HG03196 (cell line): ENCODE measurements around the gene TM9SF4.
"Not testable (repeated sequence)": the region's sequence is repeated elsewhere in the genome, so short reads cannot be mapped to it uniquely, and the experiment has no call there.

ENCODE experiments used
- ATAC-seq: cut with Tn5 transposase; IDR thresholded peaks from one replicate; pipeline ENCODE4 v1.9.1; 2021; ENCODE audit not compliant: unreplicated experiment

Gene TM9SF4

GRCh38 chr20:32155017-32155981 is 45.8 kb downstream of the TM9SF4 start:
- no peak for ATAC-seq

GRCh38 chr20:32157611-32158010 is 48.1 kb downstream of the TM9SF4 start:
- ATAC-seq = no peak

GRCh38 chr20:32158351-32158750 is 48.8 kb downstream of the TM9SF4 start:
- no peak for ATAC-seq

DNA sequence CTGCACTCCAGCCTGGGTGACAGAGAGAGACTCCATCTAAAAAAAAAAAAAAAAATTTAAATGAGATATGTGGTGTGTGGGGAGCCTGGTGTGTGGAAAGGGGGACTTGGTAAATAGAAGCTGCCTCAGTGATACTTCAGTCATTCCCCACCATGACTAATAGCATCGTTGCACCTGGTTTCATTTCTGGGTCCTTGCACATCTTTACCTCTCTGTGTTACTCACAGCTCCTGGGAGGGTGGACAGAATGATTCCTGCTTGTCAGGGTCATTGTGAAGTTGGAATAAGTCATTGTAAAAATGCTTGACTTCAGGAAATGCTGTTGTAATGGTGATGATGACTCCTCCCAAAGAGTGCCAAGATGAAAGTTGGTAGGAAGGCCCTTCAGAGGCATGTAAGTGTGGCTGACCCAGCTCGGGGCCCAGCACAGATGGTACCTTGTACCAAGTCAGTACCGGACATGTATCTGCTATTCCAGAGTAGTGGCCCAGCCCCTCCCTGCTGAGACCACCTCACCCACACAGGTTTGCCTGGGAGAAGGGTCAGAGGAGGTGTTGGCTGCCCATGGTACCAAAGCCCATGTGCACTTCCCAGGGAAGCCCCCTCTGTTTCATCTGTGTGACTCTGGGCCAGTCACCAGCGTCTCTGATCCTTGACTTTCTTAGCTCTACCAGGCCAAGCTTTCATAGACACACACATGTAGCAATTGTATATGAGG is 49.6 kb downstream of the TM9SF4 start:
- no peak for ATAC-seq

DNA sequence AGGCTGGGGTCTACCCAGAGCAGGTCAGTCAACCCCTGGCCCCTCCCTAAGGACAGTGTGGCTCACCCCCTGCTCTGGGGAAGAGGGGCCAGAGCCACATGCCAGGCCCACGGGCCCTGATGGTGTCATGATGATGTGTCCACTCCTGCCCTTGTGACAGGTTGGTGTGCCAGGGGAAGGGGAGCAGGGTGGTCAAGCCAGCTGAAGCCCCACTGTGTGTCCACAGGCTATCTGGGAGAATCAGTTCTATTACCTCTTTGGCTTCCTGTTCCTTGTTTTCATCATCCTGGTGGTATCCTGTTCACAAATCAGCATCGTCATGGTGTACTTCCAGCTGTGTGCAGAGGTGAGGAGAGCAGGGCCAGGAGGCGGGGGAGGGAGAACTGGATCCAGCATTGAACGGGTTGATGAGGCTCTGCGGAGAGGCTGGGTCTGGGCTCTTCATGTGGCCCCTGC is 50.3 kb downstream of the TM9SF4 start:
- no peak for ATAC-seq

GRCh38 chr20:32160341-32160740 is 50.8 kb downstream of the TM9SF4 start:
- no peak for ATAC-seq

DNA sequence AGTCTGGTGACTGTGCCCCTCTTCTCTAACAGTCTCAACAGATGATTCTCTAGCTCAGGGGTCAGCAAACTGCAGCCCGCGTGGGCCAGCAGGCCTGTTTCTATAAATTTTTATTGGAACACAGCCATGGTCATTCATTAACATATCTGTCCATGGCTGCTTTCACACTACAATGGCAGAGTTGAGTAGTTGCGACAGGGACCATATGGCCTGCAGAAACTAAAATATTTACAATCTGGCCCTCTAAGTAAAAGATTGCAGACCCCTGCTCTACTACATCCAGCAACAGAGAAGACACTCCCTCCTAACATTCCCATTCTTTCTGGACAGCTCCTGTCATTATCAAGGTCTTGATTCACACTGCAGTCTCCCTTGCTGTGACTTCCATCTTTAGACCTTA is 52.8 kb downstream of the TM9SF4 start:
- ATAC-seq = no peak

DNA sequence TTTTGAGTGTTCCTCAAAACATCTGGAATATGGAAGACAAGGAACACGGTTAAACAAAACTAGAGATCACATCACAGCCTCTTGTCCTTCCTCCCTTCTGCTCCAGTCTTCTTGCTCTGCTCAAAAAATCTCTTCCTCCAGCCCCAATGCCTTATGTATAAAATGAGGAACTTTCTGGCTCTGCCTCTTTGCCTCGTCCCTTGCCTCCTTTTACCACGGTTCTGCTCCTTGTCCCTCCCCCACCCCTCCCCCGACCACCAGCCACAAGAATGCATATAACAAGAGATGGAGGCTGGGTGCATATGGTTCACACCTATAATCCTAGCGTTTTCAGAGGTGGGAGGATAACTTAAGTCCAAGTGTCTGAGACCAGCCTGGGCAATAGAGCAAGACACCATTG is 54.4 kb downstream of the TM9SF4 start:
- no peak for ATAC-seq

GRCh38 chr20:32164984-32165735 is 55.6 kb downstream of the TM9SF4 start:
- ATAC-seq = no peak

- ATAC-seq = no peak
Observed at GRCh38 chr20:32165836-32166545, 56.5 kb downstream of the TM9SF4 start.

GRCh38 chr20:32167552-32167951 is 58.0 kb downstream of the TM9SF4 start:
- no peak for ATAC-seq

DNA sequence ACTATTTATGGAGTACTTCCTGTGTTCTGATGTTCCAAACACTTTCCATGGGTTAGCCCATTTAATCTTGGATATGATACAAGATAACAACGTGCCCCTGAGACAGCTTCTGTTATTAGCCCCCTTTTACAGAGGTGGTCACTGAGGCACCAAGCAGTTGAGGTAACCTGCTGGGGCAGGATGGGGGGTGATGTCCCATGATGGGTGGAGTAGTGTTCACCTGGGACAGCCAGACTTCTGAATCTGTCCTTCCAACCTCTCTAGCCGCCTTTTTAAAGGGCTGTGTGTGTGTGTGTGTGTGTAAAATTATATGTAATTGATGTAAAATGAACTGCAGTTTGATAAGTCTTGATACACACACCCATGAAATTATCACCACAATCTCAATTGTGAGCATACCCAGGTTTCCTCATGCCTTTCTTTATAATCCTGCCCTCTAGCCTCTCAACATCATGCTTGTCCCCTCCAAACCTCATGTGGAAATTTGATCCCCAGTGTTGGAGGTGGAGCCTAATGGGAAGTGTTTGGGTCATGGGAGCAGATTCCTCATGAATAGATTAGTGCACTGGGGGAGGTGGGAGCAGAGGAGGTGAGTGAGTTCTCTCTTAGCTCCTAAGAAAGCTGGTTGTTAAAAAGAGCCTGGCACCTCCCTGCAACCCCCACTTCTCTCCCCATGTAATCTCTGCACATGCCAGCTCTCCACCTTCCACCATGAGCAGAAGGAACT is 58.8 kb downstream of the TM9SF4 start:
- ATAC-seq = no peak

GRCh38 chr20:32177696-32178095 is 68.2 kb downstream of the TM9SF4 start:
- ATAC-seq = not testable (repeated sequence)

GRCh38 chr20:32179515-32179914 is 70.0 kb downstream of the TM9SF4 start:
- no peak for ATAC-seq

DNA sequence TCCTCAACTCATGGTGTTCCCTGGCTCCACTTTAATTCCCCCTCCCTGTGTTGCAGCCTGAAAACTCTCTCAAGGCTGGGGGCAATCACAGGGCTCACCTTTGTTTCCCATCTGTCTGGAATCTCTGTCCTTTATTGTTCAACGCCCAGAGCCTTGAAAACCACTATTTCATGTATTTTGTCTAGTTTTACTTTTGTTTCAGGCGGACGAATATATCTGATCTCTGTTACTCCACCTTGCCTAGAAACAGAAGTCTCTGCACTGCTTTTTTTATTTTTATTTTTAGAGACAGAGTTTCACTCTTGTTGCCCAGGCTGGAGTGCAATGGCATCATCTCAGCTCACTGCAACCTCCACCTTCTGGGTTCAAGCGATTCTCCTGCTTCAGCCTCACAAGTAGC is 70.4 kb downstream of the TM9SF4 start:
- no peak for ATAC-seq

DNA sequence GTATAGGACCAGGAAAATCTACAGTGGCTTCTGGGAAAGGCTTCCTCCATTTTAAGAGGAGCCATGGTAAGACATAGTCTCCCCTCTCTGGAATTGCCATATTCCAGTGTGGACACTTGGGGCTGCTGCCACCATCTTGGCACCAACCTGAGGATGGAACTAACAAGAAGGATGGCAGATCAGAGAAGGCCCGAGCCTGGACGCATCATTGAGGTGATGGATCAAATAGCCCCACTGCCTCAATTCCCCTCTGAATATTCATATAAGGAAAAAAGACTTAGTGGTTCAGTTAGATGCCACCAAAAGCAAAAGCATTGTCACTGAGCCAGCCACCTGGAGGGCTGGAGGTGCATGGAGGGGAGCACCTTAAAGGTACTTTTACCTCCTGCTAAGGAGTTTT is 72.1 kb downstream of the TM9SF4 start:
- no peak for ATAC-seq

DNA sequence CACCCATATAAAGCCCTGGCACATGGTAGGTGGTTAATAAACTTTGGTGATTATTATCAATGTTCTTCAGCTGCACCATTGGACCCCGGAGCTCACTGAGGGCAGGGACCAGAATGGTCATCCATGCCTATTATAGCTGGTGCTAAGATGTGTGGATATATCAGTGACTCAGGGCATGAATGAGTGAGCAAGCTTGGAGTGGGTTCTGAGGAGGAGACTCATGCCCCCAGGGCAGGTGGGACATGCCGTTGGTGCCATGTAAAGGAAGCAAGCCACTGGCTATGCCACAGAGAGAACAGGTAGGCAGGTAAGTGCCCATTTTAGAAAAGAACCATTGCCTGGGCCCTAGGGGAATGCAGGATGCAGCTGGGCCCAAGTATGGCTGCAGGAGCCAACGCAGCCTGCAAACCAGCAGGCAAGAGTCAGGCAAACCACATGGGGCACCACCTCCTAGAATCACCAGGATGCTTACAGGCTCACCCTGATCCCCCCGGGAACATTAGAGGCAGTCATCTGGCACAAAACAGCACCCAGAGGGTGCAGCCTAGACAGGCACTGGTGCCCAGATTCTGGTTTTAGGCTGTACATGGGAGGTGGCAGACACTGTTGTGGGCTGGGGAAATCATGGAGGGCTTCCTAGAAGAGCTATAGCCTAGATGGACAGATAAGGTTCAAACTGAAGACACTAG is 74.6 kb downstream of the TM9SF4 start:
- no peak for ATAC-seq

GRCh38 chr20:32184961-32185603 is 75.6 kb downstream of the TM9SF4 start:
- no peak for ATAC-seq

DNA sequence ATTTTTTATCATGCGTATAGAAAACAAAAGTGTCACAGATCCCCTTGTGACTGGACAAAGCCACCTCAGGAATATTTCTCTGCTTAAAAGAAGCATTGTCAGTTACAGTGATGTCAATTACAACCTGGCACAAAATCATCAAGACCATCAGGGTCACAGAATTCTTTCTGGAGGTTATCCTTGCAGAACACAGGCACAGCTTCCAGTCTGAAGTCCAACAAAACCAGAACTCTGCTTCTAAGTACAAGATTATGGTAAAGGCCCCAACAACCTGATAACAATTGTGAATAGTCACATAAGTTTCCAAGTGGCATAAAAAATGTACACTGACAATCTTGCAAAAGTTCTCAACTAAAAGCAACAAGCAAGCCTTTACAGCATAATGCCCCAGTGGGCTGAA is 77.0 kb downstream of the TM9SF4 start:
- ATAC-seq = no peak
